HG02610 (cell line): ENCODE measurements around the gene TLX1.

ENCODE experiments used
- ATAC-seq: cut with Tn5 transposase; IDR thresholded peaks from one replicate; pipeline ENCODE4 v1.9.1; 2021; ENCODE audit warnings: mild to moderate bottlenecking, moderate library complexity; ENCODE audit not compliant: unreplicated experiment

TLX1 gene

DNA sequence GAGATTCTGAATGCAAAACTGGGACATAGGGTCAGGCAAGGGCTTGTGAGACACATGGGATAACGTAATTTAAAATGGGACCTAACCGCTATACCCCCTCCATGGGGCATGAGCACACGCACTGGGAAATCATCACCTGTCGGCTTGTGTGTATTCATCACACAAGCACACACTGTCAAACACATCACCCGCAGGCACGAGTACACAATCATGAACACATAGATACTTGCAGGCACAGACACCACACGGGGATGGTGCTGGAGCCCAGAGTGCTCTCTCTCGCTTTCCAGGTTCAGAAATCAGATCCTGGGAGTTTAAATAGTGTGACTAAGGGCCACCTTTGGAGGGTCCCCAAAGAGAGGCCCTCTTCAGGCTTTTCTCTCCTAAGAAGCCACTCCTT is 19.6 kb upstream of the TLX1 start:
- ATAC-seq: no peak

DNA sequence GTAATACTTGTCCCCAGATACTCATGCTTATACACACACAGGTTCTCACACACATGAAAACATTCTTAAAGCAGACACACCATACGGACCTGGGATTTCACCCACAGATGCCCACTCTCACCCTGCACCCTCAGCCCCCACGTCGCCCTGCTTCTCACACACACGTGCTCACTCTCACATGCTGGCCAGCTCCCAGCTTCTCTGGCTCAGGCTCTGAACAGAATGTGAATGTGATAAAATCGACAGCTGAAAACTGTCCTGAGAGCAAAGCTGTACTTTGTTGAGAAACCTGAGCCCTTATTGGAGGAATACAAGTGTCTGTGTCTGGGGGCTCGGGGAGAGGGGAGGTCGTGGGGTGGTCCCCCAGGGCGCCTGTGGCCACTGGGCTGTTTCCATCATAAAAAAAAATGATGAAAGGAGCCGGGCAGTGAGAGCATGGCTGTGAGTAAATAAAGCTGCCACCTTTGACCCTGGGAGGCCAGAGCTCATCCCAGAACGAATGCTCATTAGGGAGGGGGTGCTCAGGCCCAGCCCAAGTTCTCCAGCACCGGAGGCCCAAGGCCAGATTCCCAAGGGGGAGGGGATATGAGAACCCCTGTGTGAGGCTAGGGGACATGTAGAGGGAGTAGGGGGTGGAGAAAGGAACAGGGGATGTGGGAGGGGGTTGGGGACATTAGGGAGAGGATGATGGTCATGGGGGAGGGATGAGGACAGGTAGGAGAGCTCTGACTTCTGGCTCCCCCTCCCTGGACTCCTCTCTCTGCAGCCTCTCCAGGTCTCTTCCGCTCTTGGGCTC is 18.1 kb upstream of the TLX1 start:
- no peak for ATAC-seq

DNA sequence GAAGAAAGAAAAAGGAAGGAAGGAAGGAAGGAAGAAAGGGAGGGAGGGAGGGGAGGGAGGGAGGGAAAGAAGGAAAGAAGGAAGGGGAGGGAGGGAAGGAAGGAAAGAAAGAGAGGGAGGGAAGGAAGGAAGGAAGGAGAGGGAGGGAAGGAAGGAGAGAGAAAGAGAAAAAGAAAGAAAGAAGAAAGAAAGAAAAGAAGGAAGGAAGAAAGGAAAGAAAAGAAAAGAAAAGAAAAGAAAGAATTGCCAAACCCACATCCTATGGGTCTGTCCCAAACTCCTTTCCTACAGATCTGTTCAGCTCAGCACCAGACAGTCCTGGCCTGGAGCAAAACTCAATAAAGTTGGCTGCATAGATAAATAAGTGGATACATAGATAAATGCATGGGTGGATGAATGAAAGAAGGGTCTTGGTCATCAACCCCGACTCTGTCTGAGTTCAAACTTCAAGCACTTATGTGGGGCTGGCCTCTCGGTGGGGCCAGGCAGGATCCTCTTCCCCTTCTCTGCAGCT is 17.2 kb upstream of the TLX1 start:
- ATAC-seq: no peak

DNA sequence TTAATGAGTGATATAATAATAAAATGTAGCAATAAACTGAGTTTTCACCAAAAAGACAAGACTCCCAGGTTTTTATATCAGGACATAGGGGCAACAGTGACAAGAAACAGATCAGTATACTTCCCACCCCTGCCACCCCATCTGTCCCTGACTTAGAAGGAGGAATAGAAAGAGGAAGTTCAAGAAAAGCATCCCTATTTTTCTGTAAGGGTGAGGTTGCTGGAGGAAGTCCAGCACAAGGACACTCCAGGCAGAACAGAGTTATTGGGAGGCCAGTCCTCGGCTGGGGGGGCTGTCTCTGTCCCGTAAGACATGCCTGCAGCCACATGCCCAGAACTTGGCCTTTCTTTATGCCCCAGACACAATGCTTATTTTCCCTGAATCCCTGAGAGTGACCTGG is 16.5 kb upstream of the TLX1 start:
- ATAC-seq: no peak

DNA sequence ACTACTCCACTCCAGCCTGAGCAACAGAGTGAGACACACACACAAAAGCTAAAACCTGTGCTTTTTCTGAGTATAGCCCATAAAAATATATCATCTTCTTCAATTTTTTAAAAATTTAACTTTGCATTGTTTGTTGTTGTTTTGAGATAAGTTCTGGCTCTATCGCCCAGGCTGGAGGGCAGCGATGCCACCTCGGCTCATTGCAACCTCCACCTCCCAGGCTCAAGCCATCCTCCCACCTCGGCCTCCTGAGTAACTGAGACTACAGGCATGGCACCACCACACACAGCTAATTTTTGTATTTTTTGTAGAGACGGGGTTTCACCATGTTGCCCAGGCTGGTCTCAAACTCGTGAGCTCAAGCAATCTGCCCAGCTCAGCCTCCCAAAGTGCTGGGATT is 14.3 kb upstream of the TLX1 start:
- no peak for ATAC-seq

DNA sequence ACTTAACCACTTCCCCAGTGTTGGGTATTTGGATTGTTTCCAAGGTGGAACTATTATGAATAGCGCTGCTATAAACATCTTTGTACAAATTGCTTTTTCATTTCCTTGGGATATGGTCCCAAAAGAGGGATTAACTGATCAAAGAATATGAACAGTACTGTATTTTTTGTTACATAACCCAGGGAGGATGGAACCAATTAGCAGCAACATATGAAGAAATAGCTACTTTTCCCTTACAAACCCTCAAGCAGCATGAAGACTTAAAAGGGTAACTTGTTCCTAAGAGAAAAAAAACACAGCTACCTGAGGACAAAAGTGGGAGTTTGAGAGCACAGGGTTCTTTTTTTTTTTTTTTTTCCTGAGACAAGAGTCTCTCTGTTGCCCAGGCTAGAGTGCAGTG is 13.1 kb upstream of the TLX1 start:
- no peak for ATAC-seq

DNA sequence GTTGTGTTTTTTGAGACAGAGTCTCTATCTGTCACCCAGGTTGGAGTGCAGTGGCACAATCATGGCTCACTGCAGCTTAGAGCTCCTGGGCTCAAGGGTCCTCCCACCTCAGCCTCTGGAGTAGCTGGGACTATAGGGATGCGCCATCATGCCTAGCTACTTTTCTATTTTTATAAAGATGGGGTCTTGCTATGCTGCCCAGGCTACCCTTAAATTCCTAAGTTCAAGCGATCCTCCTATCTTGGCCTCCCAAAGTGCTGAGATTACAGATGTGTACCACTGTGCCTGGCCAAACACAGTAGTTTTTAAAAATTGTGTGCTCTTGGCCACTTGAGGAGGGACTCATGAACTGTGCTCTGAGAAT is 10.6 kb upstream of the TLX1 start:
- no peak for ATAC-seq

DNA sequence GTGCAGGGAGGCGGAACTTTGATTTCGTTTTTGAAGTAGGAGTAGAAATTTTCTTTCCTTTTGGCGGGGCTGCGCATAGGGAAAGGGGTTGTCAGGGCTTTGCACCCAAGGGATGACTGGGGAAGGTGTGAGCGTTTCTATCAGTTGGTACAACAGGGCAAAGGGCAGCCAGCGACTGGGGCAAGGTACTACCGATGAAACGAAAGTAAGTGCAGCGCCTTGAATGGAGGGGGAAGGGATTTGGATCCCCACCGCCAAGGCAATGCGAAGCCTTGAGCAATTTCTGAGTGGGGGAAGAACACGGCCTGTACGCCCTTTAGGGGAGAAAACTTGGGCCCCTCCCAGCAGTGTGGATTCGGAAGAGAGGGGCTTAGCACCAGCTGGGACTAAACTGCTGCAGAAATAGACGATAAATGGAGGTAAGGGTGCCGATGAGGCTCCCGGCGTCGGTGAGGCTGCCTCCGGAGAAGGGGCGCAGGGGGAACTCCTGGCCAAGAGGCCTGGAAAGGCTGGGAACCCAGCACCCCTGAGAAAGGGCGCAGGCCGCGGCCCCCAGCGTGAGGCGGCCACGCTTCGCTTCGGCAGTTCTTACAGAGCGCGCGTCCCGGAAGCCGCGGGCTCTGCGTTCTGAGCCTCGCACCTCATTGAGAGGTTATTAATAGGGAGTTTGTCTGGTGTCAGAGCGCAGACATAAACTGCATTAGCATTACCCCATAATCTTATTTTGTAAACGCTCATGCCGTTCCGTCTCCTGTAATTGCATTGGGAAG is 10.0 kb upstream of the TLX1 start:
- no peak for ATAC-seq

DNA sequence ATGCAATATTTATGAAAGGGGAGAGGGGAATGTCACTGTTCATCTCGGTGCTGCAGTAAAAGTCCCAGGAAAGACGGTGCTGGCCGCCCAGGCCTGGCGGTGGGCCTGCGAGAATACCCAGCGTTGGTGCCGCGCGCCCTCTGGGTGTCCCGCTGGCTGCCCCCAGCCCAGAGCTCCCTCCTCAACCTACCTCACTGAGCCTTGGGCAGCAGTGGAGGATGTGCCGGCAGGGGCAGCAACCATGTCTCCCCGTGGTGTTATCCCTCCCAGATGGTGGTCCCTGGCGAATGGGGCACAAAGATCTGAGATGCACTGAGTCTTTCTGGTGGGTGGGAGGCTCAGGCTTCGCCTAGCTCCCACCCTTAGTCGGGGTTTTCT is 9.5 kb upstream of the TLX1 start:
- ATAC-seq: no peak

DNA sequence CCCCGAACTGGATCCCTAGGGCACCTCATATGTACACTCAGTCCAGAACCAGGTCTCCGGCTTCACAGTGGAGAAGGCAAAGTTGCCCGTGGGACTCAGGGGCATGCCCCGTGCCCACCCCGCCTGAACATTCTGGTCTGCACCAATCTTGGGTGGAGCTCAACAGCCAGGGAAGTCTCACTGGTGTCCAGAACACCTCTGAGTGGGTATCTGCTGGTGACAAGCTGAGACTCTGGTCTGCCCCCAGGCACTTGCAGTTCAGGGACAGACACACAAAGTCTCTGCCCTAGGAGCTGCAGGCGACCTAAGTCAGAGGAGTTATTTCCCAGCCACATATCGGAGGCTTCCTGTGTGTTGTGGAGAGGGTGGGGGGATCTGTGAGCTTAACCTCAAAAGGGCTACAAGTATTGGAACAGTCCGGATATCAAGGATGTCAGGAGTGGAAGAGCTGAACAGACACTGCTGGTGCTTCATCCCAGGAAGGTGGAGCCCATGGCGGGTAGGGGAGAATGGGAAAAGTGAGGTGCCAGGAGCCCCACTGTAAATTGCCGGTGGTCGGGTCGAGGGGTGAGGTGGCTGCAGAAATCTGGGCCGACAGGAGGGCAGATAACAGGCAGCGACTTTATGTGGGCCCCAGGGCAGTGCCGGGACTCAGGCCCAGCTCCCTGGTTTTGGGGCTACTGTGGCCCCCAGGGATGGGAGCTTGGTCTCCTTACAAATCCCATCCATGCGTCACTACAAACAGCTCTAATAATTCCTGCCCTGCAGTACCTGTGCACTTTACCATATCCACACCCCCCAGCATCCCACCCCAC is 8.6 kb upstream of the TLX1 start:
- no peak for ATAC-seq

DNA sequence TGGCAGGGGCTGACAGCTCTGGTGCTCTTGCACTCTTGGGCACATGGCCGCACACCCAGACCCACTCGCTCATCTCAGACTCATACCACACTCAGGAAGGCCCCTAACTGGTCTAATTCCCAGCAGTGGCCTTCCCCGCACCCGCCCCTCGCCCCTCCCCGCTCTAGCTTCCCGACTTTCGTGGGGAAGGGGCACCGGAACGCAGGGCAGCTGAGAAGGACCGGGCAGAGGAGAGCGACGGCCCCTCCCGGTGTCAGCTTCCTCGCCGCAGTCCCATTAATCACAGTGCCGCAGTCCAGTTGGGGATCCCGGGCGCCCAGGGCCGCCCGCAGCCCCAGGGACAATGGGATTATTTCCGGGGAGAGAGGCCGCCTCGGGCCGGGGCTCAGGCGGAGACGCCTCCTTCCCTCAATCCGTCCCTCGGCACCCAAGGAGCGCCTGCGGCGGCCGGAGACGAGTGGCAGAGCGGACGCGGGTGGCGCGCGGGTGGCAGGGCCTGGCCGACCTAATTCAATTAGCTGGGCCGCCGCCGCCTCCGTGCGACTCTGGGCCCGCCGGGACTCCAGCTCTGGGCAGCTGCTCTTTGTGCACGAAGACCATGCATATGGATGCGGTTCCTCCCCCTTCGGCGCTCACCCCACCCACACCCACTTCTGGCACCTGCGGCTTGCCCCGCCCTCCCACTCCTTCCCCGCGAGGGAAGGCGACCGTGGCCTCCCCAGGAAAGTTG is 7.8 kb upstream of the TLX1 start:
- ATAC-seq: no peak

DNA sequence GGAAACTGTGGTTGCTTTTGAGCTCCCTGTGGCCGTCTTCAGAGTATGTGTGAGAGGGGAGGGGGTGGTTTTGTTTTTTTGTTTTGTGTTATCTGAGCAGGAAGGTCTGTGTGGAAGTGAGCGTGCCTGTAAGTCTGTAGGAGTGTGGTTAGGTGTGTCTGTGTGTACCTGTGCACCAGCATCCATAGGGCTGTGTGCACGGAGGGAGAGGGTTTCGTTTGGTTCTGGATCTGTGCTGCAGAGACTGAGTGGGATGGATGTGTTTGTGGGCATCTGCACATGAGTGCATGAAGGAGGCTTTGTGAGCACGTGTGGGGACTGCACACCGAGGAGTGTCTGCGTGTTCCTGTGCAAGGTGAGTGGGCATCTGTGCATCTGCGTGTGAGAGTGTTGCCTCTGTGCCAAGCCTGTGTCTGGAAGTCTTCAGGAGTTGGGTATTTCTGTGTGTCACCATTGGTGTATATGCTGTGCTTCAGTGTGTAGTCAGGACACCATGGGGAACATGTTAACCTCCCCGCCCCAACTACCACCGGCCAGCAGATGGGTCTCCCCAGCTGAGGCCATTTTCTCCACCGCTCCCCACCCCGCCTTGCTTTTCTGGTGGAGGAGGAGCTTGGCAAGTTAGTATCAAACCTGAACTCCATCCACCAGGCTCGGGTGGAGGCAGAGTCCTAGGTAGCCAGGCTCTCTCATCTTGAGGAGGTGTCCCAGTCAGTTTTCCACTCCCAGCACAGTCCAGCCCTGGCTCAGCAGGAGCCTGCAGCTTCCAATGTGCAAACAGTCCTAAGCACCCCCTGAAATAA is 7.1 kb upstream of the TLX1 start:
- ATAC-seq: no peak

DNA sequence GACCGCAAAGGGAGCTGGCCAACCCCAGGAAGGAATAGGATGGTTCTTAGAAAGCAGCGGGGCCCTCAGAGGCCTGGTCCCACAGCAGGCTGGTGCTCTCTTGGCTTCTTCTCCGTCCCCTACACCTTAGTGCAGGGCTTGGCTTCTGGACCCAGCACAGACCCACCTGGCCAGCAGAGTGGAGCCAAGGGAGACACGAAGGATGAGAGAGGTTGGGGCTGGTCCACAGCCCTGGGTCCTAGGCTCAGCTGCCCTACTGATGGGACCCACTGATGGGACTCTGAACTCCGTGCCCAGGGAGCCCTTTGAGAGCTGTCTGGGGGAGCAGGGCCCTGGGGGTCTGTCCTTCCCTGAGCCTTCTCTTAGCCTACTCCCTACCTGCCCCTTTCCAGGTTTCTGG is 6.2 kb upstream of the TLX1 start:
- no peak for ATAC-seq

DNA sequence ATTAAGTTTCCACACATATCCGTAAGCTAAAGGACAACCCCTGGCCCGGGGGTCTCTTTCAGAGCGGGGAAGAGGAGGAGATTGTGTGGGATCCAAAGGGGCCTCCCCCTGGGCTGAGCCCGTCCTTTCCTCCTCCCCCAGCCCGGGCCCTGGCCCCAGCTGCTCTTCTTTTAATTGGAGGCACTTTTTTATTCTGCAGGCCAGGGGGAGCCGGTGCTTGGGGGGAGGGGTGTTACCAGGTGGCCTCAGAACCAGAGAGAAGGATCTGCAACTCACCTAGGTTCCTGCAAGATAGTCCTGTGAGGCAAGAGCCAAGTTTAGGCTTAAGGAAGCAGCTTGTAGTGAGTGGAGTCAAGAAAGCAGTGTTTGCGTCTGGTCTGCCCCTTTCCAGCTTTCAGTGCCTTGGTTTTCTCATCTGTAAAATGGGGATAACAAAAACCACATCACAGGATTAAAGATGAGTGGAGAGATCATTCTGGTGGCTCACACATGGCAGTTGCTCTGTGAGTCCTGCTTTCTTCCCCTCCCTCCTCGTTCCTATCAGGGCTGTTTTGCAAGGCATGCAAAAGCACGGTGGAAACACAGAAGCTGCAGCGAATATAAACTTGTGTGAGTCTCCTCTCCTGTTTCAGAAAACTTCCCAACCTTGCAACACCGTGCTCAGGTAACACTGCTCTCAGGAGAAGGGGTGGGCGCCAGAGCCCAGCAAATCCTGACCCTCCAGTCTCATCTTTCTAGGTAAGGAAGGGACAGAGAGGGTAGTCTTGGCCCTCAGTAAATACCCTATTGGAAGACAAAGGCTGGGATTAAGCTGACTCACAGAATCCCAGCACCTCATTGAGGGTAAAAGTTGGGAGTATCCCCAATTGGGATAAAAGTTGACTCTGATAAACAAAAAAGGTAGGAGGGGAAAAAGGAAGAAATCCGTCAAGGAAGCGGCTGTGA is 4.1 kb upstream of the TLX1 start:
- ATAC-seq: no peak

DNA sequence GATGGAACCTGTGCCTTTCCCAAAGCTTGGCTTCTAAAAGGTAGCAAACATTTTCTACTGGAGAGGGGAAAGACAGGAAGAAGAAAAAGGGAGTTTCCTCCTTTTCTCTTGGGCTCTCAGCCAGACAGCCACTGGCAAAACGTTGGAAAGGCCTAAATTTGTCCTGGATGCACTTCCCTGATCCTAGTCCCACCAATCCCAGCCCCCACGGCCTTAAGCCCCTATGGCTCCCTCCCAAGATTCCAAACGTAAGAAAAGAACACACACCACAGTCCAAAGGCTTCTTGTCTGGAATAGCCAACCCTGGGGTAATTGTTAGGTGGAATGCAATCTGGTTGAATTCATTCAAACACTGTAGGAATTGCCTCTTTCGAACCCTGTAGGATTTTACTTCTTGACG is 959 bp upstream of the TLX1 start:
- ATAC-seq: no peak

DNA sequence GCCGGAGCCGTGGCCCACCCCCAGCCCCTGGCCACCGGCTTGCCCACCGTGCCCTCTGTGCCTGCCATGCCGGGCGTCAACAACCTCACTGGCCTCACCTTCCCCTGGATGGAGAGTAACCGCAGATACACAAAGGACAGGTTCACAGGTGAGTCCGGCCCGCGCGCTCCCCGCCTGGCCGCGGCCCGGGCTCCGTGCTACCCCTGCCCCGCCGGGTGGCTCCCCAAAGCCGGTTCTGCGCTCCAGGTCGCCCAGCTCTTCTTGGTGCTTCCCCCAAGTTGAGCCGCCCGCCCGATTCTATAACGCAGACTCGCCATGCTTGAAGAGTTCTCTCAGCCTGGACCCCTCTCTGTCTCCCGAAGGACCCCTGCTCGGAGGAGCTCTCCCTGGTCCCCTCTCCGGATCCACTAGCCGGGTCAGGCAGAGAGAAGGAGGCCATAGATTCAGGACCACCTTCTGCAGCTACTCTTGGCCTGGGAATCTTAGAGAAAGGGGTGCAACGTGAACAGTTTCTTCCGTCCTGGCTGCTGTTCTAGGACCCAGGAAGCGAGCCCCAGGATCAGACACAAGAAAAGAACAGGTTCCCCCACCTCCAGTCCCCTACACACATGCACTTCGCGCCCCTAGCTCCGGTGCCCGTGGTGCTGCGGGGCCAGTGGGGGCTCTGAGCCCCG is 999 bp downstream of the TLX1 start:
- no peak for ATAC-seq

DNA sequence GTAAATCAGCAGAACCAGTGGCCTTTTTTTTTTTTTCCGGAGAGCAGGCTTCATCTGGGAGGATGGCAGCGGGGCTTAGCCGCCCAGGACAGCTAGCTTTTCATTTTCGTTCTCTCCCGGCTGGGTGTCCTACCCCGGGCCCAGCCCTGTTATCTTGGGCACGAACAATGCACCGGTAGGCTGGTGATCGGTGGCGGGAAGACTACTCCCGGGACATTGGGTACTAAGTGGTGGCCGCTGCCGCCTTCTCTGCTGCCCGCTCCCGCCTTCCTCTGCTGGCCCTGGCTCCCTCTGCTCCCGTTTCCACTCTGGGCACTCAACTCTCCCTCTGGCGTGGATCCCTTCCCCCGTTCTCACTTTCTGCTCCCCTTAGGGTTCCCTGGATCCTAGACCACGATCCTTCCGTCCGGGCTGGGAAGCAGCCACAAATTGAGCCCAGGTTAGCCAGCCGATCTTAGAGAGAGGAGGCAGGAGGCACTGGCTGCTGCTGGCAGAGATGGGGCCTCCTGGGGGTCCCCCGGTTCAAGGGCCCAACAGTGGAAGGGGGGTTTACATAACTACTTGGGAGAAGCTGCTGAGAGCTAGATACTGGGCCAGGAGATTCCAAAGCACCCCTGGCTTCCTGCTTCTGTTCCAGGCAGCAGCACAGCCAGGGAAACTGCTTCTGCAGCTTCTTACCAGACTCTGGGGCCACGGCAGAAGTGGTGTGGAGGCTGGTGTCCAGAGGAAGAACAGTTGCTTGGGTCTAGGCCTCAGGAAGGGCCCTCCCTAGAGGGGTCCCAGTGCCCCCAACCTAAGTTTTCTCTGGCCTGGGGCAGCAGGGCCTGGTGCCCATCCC is 1.8 kb downstream of the TLX1 start:
- no peak for ATAC-seq
